ENCODE data around the gene FGF13.

The FGF13 gene

DNA sequence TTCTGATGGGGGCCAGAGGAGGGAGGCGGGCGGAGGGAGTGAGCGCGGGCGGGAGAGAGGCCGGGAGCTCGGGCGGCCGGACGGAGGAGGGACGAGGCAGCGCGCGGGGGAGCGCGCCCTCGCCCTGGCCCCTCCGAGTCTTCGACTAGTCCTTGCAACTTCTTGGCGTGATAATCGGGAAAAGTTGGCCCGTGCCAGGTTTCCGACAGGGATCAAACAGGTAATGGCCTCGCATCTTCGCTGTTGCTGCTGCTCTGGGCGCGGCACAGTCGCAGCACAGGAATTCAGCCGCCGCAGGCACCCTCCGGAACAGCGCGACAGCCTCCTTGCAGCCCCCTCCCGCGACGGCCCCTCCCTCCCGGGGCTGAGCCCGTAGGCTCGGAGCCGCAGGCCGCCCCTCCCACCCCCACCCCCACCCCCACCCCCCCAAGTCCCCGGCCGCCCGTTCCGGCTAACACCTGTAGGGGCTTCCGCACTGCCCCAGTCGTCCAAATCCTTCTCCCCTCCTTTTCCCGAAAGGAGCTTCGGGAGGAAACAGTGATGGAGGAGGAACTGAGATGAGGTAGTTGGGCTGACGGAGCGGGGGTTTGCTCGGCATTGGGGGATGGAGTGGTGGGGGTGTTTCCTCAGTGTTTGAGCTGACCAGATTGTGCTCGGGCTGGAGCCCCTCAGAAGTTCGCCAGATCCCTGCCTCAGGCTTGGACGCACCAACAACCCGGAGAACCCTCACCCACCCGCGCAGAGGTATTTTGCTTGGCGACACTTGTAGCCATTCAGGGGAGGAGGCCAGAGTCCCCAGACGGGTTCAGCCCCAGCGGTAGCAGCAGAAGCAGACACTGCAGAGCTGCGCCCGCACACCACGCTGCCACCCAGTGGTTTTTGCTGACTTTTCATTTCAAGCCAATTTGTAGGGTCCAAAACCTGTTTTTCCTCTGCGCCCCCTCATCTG lies at the start of gene FGF13:
Gene FGF13, minus strand, starts transcription at position 319 of the 949 bp plus-strand sequence. CDS start 714 bp downstream, outside the sequence.
- DNase-seq = peak; percentile 27 to 60

DNA sequence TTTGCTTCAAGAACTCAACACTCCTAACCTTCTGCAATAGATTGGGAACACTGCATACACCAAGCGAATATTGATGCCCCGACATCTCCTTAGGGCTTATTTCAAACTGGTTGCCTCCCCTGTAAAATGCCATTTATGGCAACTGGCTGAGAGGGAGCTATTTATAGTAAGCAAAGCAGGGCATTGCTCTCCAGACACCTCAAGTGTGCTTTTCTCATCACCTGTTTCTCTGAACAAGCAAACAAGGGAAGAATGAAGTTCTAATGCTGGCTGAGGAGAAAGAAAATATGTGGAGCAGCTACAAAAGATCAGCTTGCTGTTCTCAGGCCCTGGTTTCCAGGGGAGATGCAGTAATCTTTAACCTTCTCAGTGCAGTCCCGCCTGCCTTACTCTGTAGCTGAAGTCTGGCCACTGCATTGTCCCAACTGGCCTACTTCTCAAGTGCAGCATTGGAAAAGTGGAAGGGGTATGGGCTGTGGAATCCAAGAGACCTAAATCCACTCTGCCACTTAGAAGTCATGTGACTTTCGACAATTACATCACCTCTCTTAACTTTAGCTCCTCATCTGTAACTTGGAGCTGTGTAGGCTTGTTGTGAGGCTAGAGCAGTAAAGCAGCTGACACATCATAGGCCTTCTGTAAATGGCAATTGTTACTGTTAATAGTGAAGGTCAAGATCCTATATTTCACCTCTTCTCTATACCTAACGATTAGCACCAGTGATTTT lies 47.9 kb upstream of the FGF13 start:
- no peak for DNase-seq

DNA sequence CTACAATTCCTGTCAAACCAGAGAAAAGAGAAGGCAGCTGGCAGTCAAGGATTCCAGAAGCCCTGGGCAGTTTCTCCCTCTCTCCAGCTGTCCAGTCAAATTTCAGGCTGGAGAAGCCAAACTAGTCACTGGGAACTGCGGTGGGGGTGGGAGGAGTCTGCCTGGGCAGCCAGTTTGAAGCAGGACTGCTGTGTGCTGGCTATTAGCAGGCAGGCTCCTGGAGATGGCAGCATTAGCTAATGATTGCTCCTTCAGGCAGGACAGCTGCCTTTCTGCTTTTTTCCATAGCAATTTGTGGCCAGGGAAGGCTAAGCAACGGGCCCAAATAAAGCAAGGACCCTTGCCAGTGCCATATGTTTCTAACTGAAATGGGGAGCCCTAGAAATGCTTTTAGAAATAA lies 44.7 kb upstream of the FGF13 start:
- no peak for DNase-seq

- DNase-seq = no peak
Measured at GRCh38 chrX:138754861-138755260, 43.3 kb upstream of the FGF13 start.

DNA sequence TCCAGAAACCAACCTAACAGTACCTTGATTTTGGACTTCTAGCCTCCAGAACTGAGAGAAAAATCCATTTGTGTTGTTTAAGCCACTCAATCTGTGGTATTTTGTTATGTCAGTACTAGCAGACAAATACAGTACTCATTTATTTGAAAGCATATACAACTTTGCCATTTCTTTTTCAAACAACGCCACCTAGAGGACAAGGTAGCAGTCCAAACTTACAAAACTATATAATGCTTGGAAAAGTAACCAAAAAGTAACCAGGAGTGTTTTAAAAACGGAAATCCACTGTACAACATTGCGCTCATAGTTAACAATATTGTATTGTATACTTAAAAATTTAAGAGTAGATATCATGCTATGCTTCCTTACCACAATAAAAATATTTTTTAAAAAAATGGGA lies 37.0 kb upstream of the FGF13 start:
- DNase-seq = peak; percentile 14 to 33

DNA sequence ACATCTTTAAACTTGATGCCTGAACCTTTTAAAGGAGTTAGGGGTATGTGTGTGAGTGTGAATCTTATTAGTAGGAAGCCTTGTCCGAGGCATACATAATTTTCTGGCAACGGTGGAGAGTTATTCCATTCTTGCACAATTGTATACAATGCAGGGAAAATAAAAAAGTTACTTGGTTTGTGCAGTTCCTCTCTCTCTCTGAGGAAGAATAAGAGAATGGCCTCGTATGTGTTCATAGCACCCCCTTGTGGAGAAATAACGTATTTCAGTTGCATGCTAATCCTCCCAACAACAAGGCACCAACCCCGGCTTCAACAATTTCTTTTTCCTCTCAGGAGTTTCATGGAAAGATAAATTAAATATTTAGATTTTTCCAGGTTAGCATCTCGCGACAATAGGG lies 33.7 kb upstream of the FGF13 start:
- peak; percentile 31 to 46 for DNase-seq

- DNase-seq = no peak
Measured at GRCh38 chrX:138742217-138742616, 30.7 kb upstream of the FGF13 start.

DNA sequence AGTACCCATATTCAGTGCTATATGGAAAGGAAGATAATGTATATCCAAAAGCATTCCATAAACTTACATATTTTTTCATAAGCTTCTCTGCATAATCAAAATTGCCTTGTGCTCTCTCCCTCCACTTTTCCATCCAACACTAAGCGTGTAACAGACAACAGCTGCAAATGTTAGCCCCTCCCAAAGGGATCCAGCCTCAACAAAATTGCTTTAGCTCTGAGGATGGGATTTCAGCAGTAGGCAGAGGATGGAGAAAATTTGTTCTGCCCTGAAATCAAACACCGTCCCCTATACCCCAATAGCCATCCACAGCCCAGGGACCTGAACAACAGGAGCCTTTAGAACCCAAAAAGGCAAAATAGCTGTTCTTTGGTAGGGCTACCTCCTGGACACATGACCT lies 28.8 kb upstream of the FGF13 start:
- no peak for DNase-seq

DNA sequence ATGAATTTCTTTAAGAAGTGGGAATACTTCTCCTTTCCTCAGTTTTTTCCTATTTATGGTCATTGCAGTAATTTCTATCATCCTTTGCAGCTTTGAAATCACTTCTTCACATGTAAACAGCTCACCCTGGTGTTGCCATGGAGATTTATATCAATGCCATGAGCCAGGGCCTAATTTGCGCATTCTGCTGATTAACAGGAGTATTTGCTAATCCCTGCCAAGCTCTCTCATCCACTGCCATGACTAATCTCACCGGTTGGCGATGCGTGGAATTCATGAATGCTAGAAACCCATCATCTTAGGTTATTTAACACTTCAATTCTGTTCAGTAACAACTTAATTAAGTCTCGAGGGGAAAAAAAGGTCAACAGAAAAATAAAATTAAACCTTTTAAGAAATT lies 11.8 kb upstream of the FGF13 start:
- no peak for DNase-seq

DNA sequence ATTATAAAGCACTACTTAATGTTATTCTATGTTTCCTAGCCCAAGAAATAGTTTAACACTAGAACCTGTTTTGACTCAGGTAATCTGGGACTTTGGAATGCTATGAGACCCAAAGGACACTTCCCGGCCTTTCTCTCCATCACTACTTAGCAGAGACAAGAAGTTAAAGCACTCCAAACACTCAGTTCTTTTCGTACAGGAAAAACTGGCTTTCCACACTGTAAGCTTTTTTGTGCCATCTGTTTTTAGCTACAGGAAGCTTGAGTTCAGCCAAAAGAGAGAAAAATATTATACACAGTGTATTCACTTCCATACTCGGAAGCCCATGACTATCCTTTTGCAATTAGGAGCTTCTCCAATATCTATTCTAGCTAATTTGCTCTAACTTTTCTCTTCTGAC lies 7.9 kb upstream of the FGF13 start:
- DNase-seq = no peak

- DNase-seq = no peak
Measured at GRCh38 chrX:138718941-138719340, 7.4 kb upstream of the FGF13 start.

GRCh38 chrX:138710866-138711341 lies 613 bp downstream of the FGF13 start:
- DNase-seq = peak in 1 of 2 experiments; percentile 1

DNA sequence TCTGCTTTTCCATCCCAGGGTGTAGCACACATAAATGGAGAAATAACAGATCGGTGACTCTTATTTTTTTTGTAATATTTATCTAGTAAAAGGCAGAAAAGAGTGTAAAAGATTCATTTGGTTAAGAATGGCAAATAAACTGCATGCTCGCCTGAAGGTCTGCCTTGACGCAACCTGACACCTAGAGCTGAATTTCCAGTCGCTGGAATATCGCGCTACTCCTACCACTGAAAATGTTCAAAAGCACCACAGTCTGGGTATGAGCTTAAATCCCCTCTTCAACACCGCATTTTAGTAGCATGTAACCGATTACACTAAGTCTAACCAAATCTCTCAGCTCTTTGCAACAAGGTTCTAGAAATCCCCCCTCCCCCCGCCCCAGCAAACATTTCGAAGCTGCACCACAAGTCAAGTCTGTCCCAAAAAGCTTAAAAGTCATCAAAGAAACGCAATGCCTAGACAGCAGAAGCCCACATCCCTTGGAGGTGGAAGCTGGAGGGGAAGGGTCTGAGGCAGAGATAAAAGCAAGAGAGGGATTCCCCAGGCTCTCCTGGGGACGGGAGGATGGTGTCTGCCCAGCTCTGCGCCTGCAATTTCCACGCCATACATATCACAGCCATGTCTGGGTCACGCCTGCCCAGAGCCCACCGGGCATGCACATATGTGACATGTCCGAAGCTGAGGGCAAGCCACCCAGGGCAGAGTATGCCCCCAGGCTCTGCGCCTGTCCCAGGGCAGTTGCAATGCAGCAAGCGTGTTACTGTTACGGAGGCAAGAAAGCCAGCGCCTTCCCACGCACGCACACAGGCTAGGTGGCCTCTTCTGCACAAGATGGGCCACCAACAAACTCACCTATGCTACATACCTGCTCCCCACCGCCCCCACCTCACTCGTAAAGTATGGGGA lies 1.4 kb downstream of the FGF13 start:
- no peak for DNase-seq

GRCh38 chrX:138708268-138708667 lies 3.2 kb downstream of the FGF13 start:
- no peak for DNase-seq

GRCh38 chrX:138704596-138704995 lies 6.9 kb downstream of the FGF13 start:
- DNase-seq = no peak

DNA sequence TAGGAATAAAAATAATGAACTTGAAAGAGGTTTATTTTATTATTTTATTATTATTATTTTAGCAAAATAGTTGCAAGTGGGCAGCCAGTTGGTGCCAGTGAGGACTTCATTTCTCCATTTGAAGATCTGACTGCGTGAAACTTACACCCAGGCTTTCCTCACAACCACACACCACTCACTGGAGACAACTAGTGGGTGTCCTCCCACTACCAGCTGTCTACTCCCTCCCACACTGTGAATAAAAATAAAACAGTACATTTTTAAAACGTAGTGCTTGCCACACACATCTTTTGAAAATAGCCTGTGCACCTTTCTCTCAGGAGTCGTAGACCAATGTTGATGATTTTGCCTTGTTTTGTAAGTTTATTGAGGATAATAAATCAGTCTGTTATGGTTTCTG lies 7.4 kb downstream of the FGF13 start:
- no peak for DNase-seq

DNA sequence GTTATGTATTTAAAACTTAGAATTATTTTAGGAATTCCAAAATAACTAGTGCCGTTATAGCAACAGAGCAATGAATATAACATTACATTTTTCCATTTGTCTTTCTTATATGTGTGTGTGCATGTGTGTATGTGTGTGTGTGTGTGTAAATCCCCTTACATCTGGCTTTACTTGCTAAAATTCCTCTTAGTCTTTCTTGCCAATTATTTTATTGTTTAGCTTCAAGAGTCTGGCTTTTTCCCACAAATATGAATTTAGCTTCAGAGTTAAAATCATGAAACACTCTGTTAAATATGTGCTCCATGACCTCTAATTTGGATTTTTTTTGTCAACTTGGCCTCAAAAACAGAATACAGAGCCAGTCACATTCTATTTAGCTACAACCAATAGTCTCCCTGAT lies 18.9 kb downstream of the FGF13 start:
- DNase-seq = no peak

DNA sequence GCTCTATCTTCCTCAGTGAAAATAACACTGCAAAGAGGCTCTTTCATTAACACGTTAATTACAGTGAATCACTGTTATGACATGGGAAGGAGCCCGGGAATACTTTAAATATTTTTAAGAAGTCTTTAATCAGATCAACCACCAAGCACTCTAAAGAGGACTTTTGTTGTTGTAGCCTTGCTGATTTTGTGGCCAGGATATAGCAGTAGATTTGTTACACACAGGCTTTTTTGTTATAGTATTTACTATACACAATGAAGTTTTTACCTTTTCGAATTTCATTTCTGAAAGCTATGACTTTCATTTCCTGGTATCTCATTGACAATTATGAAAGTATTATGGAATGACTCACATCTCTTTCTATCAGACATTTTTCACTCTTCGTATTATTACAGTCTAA lies 20.3 kb downstream of the FGF13 start:
- no peak for DNase-seq

DNA sequence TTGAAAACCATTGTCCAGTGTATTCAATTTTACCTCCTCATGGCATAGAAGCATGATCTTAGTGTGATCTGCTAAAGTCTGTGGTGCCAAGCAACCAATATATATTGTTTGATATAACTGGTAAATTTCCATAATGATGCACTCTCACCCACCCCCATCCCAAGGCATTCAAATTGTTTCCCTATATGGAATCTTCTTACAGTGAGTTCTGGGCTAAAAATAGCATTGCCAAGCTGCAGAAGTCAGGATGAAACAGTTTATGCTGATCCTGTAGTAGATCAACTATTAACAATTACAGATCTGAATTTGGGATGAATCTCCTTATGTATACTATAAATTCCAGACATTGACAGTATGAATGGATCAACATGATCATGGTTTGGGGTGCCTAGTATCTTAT lies 20.9 kb downstream of the FGF13 start:
- no peak for DNase-seq

- DNase-seq = no peak
Measured at GRCh38 chrX:138683600-138683999, 27.9 kb downstream of the FGF13 start.

DNA sequence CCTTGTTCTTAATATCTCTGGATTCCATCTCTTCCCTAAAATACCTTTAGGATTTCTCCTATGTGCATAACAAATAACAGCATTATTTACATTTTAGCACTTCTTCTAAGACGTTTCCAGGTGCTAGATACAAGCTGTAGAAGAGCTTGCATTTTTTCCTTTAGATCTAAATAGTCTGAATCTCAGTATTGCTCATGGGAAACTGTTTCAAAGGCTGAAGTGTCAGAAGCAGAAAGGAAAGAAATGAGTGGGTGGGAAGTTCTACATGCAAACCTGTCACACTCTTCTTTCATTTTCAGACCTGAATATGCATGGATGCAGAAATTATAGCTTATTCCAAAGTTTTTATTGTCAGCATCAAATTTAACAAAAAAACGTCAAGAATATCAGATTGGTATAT lies 41.8 kb downstream of the FGF13 start:
- no peak for DNase-seq

DNA sequence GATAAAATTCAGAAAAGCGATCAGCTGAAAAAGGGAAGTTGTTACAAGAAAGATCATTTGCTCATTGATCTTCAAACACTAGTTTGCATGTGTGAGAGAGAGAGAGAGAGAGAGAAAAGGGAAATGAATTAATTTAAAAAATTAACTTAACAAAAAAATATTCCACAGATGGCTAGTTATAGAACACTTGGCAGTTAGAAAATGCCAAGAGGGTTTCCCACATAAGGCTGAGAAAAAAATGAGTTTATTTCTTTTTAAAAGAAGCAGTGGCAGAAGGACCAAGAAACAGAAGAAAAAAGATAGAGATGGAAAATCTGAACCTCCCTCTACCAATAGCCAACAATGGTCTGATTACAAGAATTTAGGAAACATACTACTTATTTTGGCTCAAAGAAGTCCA lies 47.1 kb downstream of the FGF13 start:
- DNase-seq = no peak

- DNase-seq = no peak
Measured at GRCh38 chrX:138664016-138664415, 47.5 kb downstream of the FGF13 start.
